Pulmonary artery endothelial cell (primary cell): ENCODE data around the gene SYCN. TPM values are rescaled to one million over a fixed set of nuclear protein-coding genes. Genes with fewer than 3 reads are reported as not detected.

Experiments used
- DNase-seq: peaks from one replicate; pipeline ENCODE4 v3.0.0-alpha.2; 2011; ENCODE audit warnings: low read depth, low spot score
- total RNA-seq: library from RNA; depleted of rRNA; stranded (reverse); fragments of >200 nt; gene quantifications from 2 replicates; pipeline ENCODE4 v1.2.3, GENCODE V29; 2014

Gene SYCN
- total RNA-seq, 1 donor from 2014 or later = not detected

DNA sequence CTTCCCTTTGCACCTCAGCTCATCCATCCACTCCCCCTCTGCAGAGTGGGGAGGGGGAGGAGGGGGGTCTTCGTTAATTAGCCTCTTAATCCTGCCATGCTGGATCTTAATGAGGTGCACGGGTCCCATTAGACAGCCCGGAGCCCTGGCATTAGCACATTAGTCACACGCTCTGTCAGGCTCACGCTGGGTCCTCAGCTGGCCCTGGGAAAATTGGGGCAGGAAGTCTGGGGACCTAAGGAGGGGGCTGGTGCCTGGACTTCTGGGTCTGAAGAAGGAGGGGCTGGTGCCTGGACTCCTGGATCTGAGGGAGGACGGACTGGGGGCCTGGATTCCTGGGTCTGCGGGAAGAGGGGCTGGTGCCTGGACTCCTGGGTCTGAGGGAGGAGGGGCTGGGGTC lies 7.7 kb downstream of the SYCN start:
- DNase-seq = no peak

DNA sequence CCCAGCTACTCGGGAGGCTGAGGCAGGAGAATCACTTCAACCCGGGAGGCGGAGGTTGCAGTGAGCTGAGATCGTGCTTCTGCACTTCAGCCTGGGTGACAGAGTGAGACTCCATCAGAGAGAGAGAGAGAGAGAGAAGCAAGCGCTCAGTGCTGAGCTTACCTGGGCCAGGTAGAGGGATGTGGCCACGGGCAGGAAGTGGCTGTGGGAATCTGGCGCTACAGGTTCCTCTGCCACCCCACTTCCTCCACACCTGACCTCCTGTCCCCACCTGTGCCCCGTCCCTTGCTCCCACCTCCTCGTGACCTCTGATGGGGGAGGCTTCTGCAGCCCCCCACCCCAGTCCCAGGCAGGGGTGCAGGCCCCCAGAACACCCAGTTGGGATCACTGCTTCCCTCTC lies 8.3 kb downstream of the SYCN start:
- DNase-seq = no peak

GRCh38 chr19:39194832-39195542 lies 9.1 kb downstream of the SYCN start:
- DNase-seq = no peak

GRCh38 chr19:39193803-39194202 lies 10.3 kb downstream of the SYCN start:
- DNase-seq = no peak

DNA sequence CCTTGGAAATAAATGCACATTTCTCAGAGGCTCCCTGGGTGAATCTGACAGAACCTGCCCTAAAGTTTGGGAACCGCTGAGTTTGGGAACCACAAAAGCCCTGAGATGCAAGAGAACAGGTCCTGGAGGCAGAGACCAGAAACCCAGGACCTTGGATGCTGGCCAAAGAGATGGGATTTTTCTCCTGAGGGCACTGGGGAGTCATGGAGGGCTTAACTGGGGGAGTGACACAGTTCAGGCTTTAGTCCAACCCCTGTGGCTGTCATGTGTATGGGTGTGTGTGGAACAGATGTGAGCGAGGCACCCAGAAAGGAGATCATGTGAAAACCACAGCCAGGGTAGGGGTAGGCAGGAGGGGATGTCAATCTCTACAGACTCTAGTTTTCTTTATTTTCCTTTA lies 11.2 kb downstream of the SYCN start:
- DNase-seq = no peak

DNA sequence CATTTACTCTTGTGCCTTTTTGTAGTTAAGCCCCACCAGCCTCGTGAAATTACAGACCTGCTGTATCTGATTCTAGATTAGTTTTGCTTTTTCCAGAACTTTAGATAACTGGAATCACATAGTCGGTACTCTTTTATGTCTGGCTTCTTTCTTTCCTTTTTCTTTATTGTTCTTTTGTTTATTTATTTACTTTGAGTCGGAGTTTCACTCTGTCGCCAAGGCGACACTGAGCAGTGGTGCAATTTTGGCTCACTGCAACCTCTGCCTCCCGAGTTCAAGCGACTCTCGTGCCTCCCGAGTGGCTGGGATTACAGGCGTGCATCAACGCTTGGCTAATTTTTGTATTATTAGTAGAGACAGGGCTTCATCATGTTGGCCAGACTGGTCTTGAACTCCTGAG lies 13.3 kb downstream of the SYCN start:
- DNase-seq = no peak

DNA sequence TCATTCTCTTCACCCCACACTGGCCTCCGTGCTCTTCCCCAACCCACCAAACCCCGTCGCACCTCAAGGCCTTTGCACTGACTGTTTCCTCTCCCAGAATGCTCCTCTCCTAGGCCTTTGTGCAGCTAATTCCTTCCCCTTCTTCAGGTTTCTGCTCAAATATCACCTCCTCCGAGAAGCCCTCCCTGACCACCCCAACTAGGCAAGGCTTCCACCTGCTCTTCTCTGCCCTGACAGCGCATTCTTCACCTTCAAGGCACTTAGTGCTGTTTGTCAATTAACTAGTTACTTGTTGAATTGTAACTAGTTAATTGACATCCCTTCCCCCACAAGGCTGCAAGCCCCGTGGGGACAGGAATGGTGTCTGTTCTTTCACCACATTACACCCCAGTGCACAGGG lies 15.1 kb downstream of the SYCN start:
- no peak for DNase-seq

- DNase-seq = no peak
Observed at GRCh38 chr19:39187552-39187943, 16.5 kb downstream of the SYCN start.

DNA sequence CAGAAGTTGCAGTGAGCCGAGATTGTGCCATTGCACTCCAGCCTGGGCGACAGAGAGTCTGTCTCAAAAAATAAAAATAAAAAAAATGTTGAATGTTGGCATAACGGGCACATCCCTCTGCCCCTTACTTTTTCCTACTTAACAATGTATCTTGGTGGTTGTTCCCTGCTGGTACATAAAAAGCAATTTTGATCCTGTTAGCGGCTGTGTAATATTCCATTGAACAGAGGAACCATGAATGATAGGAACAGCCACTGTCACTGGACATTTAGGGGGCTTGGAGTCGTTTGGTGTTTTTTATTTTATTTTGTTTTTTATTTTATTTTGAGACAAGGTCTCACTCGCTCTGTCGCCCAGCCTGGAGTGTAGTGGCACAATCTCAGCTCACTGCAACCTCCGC lies 17.7 kb downstream of the SYCN start:
- DNase-seq = no peak

- DNase-seq = no peak
Observed at GRCh38 chr19:39183104-39183503, 21.0 kb downstream of the SYCN start.

DNA sequence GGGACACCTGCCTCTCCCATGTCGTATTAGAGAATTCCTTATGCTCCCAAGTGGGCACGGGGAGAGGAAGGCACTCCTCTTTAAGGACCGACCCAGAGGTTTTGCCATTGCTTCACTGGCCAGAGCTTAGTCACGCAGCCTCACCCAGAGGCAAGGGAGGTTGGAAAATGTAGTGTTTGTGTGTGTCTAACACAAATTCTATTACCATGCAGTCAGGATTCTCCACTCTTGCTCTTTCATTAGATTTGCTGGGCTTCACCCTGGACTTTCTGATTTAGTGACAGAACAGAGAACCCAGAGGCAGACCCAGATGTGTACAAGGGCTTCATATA lies 21.9 kb downstream of the SYCN start:
- DNase-seq = no peak

GRCh38 chr19:39181500-39182173 lies 22.4 kb downstream of the SYCN start:
- DNase-seq = no peak

DNA sequence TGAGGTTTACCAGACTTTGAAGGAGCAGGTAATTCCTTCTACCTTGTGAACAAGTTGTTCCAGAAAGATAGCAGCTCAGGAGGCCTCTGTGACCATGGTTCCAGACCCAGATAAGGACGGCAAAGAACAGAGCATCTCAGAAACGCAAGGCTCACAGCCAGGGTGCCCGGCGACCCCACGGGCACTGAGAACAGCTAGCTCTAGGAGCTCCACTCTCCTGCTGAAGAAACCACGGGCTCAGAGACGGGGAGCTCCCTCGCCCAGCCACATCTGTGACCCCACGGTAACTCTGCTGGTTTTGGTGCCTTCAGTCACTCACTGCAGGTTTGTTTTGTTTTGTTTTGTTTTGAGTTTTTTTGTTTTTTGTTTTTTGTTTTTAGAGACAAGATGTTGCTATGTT lies 23.3 kb downstream of the SYCN start:
- no peak for DNase-seq

DNA sequence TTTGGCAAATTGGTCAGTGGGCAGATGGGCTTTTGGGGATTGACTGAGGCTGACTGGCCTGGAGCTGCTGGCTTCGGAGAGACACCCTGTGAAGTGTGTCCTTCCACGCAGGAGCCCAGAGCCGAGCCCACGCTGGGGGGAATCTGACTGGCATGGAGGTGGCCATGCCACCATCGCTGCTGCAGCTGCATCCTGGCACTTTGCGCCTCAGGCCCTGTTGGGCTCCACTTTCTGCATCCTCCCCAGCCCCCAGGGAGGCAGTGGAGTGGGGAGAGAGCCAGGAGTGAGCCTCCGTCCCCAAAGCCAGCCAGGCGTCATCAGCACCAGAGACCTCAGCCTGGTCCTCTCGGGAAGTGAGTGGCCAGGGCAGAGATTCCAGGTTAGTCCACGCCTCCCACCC lies 24.3 kb downstream of the SYCN start:
- no peak for DNase-seq

DNA sequence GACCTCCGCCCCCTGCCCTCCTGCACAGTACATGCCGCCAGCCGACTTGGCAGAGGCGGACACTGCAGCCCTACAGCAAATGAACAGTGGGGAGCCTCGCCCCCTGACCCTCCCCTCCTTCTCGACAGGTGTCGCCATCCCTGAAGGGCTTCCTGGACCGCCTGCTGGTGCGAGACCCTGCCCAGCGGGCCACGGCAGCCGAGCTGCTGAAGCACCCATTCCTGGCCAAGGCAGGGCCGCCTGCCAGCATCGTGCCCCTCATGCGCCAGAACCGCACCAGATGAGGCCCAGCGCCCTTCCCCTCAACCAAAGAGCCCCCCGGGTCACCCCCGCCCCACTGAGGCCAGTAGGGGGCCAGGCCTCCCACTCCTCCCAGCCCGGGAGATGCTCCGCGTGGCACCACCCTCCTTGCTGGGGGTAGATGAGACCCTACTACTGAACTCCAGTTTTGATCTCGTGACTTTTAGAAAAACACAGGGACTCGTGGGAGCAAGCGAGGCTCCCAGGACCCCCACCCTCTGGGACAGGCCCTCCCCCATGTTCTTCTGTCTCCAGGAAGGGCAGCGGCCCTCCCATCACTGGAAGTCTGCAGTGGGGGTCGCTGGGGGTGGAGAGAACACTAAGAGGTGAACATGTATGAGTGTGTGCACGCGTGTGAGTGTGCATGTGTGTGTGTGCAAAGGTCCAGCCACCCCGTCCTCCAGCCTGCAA lies 25.6 kb downstream of the SYCN start:
- DNase-seq = no peak

GRCh38 chr19:39177736-39178135 lies 26.3 kb downstream of the SYCN start:
- no peak for DNase-seq

GRCh38 chr19:39177110-39177699 lies 26.9 kb downstream of the SYCN start:
- DNase-seq = no peak

- no peak for DNase-seq
Observed at GRCh38 chr19:39175564-39175963, 28.5 kb downstream of the SYCN start.

GRCh38 chr19:39174558-39175544 lies 29.2 kb downstream of the SYCN start:
- DNase-seq = no peak

GRCh38 chr19:39174142-39174541 lies 29.9 kb downstream of the SYCN start:
- DNase-seq = no peak

- DNase-seq = no peak
Observed at GRCh38 chr19:39173502-39173991, 30.5 kb downstream of the SYCN start.
